ENCODE data around the gene FBXO7.

Gene FBXO7

DNA sequence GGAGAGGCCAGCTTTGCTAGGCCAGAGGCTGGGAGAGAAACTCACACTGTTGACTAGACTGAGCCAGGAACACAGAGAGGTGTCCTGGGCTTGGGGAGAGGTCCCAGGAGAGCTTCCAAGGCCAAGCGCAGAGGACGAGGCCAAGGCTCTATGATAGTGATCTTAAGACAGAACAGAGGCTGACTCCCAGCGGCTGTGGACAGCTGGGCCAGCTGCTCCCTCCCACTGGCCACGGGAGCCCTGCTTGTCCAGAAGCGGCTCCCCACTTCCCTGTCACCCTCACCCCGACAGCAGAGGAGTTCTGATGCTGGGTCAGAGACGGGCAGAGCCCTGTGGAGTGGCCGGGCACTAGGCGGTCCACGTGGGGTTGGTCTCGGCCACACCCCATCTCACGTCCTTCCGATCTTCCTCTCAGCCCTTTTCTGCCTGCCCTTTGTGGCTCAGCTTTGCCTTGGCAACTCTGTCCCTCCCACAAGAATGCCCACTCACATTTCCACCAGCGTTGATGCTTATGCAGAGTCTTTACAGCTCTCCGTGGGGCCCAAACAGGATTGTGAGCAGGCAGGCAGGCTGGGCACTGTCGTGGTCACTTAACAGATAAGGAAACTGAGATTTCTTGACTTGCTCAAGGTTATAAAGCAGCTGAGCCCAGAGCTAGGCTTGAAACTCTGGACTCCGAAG, 68.2 kb downstream of the FBXO7 start:
- TF ChIP-seq, protein P1, sequence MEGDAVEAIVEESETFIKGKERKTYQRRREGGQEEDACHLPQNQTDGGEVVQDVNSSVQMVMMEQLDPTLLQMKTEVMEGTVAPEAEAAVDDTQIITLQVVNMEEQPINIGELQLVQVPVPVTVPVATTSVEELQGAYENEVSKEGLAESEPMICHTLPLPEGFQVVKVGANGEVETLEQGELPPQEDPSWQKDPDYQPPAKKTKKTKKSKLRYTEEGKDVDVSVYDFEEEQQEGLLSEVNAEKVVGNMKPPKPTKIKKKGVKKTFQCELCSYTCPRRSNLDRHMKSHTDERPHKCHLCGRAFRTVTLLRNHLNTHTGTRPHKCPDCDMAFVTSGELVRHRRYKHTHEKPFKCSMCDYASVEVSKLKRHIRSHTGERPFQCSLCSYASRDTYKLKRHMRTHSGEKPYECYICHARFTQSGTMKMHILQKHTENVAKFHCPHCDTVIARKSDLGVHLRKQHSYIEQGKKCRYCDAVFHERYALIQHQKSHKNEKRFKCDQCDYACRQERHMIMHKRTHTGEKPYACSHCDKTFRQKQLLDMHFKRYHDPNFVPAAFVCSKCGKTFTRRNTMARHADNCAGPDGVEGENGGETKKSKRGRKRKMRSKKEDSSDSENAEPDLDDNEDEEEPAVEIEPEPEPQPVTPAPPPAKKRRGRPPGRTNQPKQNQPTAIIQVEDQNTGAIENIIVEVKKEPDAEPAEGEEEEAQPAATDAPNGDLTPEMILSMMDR (IDR thresholded peaks at IDR 0.05; ENCODE audit: insufficient read depth, low read length, poor library complexity, severe bottlenecking), result no peak

GRCh38 chr22:32544953-32545558, 70.4 kb downstream of the FBXO7 start:
- Histone ChIP-seq H3K27me3 (replicated peaks; ENCODE audit: control insufficient read depth, insufficient read depth, low read length) (no peaks in the 10 kb centered on the region; the same call in 1 of the 2 replicates), H3K36me3 (ENCODE audit: control insufficient read depth, insufficient read depth, low read length) (no peaks in the 10 kb centered on the region), H3K4me3 (replicated peaks; ENCODE audit: low read depth, low read length) (no peak overlapping the region)
- TF ChIP-seq, protein P1 (IDR thresholded peaks at IDR 0.05; ENCODE audit: insufficient read depth, low read length, poor library complexity, severe bottlenecking), result no peak
- no peak for DNase-seq (ENCODE audit: extremely low read depth, insufficient read length)

More for the DNA sequence above, 68.2 kb downstream of the FBXO7 start:
- Histone ChIP-seq H3K36me3 (ENCODE audit: control insufficient read depth, insufficient read depth, low read length) (no peaks in the 10 kb centered on the region), H3K4me3 (replicated peaks; ENCODE audit: low read depth, low read length) (no peak overlapping the region), H3K27me3 (replicated peaks; ENCODE audit: control insufficient read depth, insufficient read depth, low read length) (no peaks in the 10 kb centered on the region)
- DNase-seq (ENCODE audit: extremely low read depth, insufficient read length), result no peak

GRCh38 chr22:32545801-32546200, 71.2 kb downstream of the FBXO7 start:
- TF ChIP-seq, protein P1 (IDR thresholded peaks at IDR 0.05; ENCODE audit: insufficient read depth, low read length, poor library complexity, severe bottlenecking), result no peak
- Histone ChIP-seq H3K4me3 (replicated peaks; ENCODE audit: low read depth, low read length) (no peak overlapping the region), H3K36me3 (ENCODE audit: control insufficient read depth, insufficient read depth, low read length) (no peaks in the 10 kb centered on the region), H3K27me3 (replicated peaks; ENCODE audit: control insufficient read depth, insufficient read depth, low read length) (no peaks in the 10 kb centered on the region; the same call in 1 of the 2 replicates)
- DNase-seq (ENCODE audit: extremely low read depth, insufficient read length), result no peak

DNA sequence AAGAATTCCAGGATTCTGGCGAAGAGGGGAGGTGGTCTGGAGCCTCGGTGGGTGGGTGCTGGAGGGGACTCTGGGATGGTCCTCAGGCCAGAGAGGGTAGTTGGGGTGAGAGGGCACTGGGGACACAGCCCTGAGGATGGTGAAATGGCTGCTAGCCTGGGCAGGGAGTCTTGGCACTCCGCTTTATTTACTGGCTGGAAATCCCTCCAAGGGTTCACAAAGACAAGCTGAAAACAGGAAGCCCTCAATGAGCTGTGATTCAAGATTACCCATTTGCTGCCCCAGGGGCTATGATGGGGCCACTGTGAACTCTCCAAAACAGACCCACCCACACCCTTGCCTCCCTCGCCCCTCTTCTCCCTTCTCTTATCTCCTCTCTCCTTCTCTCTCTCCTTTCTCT, 71.9 kb downstream of the FBXO7 start:
- no peak for DNase-seq (ENCODE audit: extremely low read depth, insufficient read length)
- H3K36me3 ChIP-seq (ENCODE audit: control insufficient read depth, insufficient read depth, low read length), result no peaks in the 10 kb centered on the region
- TF ChIP-seq, protein P1 (IDR thresholded peaks at IDR 0.05; ENCODE audit: insufficient read depth, low read length, poor library complexity, severe bottlenecking), result no peak
- no peak overlapping the region for H3K4me3 ChIP-seq (replicated peaks; ENCODE audit: low read depth, low read length)
- no peaks in the 10 kb centered on the region; the same call in 1 of the 2 replicates for H3K27me3 ChIP-seq (replicated peaks; ENCODE audit: control insufficient read depth, insufficient read depth, low read length)

- no peak for DNase-seq (ENCODE audit: extremely low read depth, insufficient read length)
- H3K36me3 ChIP-seq (ENCODE audit: control insufficient read depth, insufficient read depth, low read length), result no peaks in the 10 kb centered on the region
- TF ChIP-seq, protein P1 (IDR thresholded peaks at IDR 0.05; ENCODE audit: insufficient read depth, low read length, poor library complexity, severe bottlenecking), result no peak
- H3K4me3 ChIP-seq (replicated peaks; ENCODE audit: low read depth, low read length), result no peak overlapping the region
- H3K27me3 ChIP-seq (replicated peaks; ENCODE audit: control insufficient read depth, insufficient read depth, low read length), result no peaks in the 10 kb centered on the region; the same call in 1 of the 2 replicates
These were observed 72.3 kb downstream of the FBXO7 start for GRCh38 chr22:32546935-32547334.

Measured in GM06990 (cell line).